ENCODE data around the gene SLC41A3. TPM values are rescaled to one million over a fixed set of nuclear protein-coding genes. Genes with fewer than 3 reads are reported as not detected.
"Not testable (repeated sequence)": the region's sequence is repeated elsewhere in the genome, so short reads cannot be mapped to it uniquely, and the experiment has no call there.

Gene SLC41A3
- polyA plus RNA-seq, 3 donors = 75.0 to 80.6 (median 77.2) TPM

DNA sequence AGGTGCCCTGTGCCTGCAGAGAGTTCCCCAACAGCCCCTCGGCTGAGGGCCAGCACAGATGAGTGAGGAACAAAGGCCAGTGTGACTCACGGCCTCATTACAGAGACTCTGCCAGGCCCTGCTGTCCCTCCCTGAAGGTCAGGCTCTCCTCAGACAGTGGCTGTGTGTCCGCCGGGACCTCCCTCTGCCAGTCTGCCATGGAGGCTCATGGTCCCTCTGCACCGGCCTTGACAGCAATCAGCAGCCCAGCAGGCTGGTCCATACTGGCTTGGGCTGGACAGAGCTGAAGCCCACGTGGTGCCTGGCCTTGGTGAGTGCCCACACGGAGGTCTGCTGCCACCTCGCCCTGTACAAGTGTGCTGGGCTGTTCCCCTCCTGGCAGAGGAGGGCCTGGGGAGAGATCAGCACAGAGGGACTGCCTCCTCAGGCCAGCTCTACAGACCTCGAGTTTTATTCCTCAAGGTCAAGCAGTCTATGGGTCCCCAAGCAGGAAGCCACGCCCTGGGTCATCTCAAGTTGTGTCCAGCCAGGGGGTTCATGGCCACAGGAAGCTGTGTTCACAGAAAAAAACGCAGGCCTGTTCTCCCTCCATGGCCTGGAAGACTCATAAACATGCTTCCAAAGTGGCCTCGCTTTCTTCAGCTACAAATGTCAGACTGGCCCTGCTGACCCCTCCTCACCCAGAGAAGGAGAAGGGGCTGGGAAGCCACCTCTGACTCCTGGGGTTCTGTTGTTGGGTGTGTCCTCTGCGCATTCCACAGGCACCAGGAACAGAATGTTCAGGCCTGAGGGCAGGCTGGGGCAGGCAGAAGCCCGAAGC is 27.0 kb downstream of the SLC41A3 start:
- no peak for DNase-seq (ENCODE audit: low read depth in 3 of 3, low spot score in 2 of 3)

DNA sequence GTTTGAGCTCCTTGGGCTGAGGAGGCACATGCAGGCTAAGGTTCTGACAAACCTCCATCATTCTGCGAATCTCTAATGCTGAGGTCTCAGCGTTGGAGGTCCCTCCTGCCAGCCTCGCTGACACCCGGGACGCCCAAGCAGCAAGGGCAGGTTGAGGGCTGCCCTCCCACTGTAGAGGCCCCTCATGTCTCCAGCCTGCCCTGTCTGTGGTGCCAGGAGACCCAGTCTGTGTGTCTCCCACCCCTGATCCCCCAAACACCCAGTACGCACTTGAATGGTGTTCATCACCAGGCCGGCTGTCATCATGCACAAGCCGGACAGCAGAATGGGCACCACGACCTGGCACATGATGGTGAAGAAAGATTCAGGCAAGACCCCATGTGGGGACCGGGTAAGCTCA is 27.8 kb downstream of the SLC41A3 start:
- no peak for DNase-seq (ENCODE audit: low read depth in 3 of 3, low spot score in 2 of 3)

GRCh38 chr3:126054870-126055269 is 29.1 kb downstream of the SLC41A3 start:
- DNase-seq (ENCODE audit: low read depth in 3 of 3, low spot score in 2 of 3) = no peak

DNA sequence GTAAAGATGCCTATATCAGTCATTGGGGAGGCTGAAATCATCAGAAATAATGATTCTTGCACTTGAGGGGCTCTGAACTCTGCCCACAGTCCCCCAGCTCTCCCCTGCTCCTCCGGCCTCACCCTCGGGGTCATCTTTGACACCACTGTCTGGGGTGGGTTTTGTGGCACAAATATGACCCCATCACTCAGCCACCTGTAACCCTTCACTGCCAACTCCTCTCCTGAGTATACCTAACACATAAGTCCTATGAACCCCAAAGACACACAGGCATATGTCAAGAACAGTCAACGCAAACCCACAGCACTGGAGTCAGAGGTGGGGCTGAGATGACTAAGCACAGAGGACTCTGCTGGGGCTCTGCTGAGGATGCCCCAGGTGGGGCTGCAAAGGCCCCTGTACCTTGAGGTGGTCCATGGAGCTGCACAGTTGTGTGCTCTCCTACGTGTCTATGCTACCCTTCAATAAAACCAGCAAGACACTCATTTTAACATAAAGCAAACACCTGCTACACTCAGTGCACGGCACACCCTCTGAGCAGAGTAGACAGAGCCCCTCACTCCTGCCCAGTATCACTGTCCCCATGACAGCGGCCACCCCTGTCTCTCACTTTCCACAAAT is 29.9 kb downstream of the SLC41A3 start:
- no peak for DNase-seq (ENCODE audit: low read depth in 3 of 3, low spot score in 2 of 3)

GRCh38 chr3:126053513-126053912 is 30.4 kb downstream of the SLC41A3 start:
- no peak for DNase-seq (ENCODE audit: low read depth in 3 of 3, low spot score in 2 of 3)

DNA sequence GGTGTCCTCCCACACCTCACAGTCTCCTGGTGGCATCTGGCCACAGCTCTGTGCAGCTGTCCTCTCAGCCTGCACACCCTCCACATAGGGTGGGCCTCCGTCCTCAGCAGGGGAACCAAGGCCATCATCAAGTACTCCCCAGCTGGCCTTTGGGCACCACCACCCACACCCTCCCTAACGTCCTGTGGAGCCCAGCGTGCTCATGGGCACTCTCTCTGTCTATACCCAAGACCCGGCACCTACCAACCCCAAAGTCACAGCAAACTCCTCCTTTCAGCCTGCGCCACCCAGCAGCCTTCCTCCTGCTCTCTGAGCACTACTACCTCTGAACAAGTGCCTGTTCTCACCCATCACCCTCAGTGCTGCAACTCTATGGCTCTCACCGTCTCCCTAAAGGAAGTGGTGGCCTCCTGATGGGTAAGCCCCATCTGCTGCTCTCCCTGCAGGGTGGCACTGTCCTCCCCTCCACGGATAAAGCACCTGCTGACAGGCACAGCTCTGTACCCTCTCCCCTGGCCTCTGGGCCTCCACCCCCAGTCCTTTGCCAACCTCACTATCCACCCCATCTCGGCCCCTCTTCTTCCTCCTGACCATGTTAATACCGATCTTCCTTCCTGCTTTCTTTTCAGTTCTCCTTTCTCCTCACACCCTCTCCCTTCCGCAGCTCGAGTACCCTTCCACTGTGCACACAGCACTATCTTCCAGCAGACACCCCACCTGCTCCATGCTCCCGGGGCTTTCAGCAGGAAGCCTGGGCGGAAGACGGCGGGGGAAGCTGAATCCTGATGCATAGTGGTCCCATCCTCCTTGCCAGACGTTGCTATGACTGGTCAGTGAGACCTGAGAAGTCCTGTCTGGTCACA is 31.5 kb downstream of the SLC41A3 start:
- DNase-seq (ENCODE audit: low read depth in 3 of 3, low spot score in 2 of 3) = no peak

DNA sequence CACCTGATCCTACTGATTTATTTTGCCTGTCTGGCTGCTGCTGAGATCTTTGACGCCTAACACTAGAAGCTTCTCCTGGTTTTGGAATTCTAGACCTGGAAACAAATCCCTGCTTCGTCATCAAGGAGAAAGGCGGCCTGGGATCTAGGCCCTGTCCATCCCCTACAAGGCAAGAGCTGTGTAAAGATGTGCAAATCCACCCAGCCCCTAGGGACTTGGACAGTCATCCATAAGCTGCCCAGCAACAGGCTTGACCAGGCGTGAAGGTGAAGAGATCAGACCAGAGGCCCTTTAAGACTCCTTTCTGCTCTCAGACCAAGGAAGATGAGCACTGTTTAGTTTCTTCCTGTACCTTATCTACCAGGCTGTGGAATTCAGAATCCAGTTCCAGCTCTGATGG is 32.2 kb downstream of the SLC41A3 start:
- DNase-seq (ENCODE audit: low read depth in 3 of 3, low spot score in 2 of 3) = no peak

- DNase-seq (ENCODE audit: low read depth in 3 of 3, low spot score in 2 of 3) = no peak
Measured at GRCh38 chr3:126051234-126051633, 32.7 kb downstream of the SLC41A3 start.

- no peak for DNase-seq (ENCODE audit: low read depth in 3 of 3, low spot score in 2 of 3)
Measured at GRCh38 chr3:126050626-126051025, 33.3 kb downstream of the SLC41A3 start.

GRCh38 chr3:126050050-126050392 is 33.9 kb downstream of the SLC41A3 start:
- no peak for DNase-seq (ENCODE audit: low read depth in 3 of 3, low spot score in 2 of 3)

- no peak for DNase-seq (ENCODE audit: low read depth in 3 of 3, low spot score in 2 of 3)
Measured at GRCh38 chr3:126049289-126050049, 34.5 kb downstream of the SLC41A3 start.

DNA sequence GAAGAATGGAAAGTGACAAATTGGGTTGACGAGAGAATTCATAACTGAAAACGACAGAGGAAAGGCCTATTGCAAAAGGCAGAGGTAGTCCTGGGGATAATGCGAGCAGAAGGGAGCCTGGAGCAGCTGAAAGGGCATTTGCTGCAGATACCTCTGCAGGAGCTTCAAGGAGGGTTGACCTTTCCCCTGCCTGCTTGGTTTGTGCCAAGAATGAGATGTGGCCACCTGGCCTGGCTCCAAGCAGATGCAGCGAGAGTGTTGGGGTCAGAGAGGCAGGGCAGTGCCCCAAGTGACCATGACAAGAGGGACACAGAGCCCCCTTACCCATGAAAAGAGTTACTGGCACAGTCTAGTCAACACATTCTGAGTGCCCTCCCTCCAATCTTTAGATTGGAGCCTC is 43.5 kb downstream of the SLC41A3 start:
- no peak for DNase-seq (ENCODE audit: low read depth in 3 of 3, low spot score in 2 of 3)

GRCh38 chr3:126039870-126040269 is 44.1 kb downstream of the SLC41A3 start:
- no peak for DNase-seq (ENCODE audit: low read depth in 3 of 3, low spot score in 2 of 3)

- not testable (repeated sequence) for DNase-seq (ENCODE audit: low read depth in 3 of 3, low spot score in 2 of 3)
Measured at GRCh38 chr3:126038791-126039190, 45.1 kb downstream of the SLC41A3 start.

DNA sequence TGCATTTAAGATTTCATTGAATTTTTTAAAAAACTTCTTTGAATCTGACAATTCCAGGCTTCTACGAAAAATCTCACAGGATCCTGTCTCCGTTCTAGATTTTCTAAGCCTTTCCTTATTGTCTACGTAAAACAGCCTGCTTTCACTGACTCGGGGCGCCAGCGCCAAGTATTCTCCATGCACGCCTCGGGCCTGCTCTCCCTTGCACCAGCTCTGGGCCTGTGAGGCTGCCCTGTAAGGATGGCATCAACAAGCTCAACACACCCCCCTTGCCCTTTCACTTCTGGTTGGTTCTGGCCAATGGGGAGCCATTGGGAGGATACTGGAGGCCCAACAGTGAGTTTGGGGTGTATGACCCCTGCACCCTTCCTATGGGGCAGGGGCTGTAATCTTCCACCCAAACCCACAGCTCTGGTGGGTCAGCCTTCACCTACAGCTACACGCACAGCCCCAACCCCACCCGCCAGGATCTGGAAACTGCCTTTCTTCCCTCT is 47.8 kb downstream of the SLC41A3 start:
- no peak for DNase-seq (ENCODE audit: low read depth in 3 of 3, low spot score in 2 of 3)

DNA sequence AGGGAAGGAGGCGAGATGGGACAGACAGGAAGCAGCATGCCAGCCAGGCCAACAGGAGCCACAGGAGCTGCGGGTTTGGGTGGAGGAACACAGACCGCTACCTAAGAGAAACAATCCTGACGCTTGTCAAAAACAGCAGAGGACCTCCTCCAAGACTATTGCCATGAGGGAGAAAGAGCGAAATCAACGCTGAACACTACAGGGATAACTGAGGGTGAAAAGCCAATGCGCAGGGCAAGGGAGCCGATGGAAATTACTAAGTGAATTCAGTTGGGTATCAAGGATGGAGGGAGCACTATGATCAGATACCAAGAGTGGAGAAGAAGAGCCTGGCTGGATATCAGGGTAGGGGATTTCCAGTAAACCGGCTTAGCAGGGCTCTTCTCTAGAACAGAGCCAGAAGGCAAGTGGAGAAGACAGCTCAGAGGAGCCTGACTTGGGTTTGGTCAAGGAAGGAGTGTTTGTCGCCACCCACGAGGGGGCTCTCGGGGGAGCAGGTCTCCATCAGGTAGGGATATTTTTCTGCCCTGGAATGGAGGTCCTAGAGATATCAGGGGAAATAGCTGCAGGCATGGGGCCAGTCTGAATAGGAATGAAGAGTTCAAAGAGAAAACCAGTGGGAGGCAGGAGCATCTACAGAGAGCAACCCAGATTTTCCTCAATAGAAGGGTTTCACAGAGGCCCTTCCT is 48.4 kb downstream of the SLC41A3 start:
- no peak for DNase-seq (ENCODE audit: low read depth in 3 of 3, low spot score in 2 of 3)

DNA sequence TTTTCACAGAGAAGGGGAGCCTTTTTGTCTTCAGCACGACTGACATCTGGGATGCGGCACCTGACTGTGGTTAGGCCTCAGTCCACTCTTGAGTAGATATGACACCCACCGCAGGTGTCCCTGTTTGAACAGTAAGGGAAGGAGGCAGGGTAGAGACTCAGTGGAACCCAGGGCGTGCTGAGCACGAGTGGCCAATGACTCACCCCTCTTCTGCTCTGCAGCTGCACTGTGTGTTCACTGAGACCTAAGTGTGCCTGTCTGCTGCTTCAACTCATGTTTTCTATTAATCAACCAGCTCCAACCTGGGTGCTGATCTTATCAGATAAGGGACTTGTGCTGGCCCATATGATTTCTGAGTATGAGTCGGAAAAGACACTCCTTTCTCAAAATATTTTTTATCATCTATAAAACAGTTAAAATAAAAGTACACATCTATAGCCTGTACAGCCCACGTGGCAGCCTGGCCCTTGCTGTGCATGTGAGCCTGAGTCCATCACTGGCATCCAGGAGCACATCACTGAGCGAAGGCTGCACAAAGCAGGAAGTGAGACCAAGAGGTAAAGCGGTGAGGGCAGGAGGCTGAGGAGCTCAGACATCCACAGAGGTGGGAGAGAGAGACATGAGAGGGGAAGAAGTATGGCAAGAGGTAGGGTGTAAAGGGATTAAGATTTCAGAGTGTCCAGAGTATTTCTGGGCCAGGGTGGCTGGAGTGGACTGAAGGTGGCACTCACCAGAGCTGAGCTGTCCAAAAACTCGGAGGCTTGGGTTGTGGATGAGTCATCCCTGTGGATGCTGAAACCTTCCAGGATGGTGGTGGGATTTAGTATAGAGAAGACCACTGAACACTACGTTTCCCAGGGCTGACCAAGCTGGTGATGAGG is 49.2 kb downstream of the SLC41A3 start:
- DNase-seq (ENCODE audit: low read depth in 3 of 3, low spot score in 2 of 3) = no peak

DNA sequence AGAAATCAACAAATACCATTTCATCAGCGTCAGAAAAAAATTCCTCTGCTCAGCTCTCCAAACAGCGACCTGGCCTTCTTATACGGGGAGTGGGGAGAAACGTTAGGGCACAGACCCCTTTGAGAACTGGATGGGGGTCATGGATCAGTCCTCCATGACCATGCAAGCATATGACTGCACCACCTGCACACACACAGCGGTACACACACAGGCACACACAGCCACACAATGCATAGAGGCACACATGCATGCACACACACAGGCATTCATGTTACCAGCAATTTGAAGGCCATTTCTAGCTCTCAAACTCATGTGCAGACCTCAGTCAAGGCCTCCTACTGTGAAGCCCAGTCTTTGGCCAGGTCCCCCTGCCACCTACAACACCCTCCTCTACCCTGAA is 50.2 kb downstream of the SLC41A3 start:
- no peak for DNase-seq (ENCODE audit: low read depth in 3 of 3, low spot score in 2 of 3)

All from right renal cortex interstitium (tissue), 3 donors.